Measurements from ENCODE around the gene KLHL12. TPM values are rescaled to one million over a fixed set of nuclear protein-coding genes. Genes with fewer than 3 reads are reported as not detected.

Gene KLHL12
- total RNA-seq, 1 donor from 2014 or later = 15.1 TPM

DNA sequence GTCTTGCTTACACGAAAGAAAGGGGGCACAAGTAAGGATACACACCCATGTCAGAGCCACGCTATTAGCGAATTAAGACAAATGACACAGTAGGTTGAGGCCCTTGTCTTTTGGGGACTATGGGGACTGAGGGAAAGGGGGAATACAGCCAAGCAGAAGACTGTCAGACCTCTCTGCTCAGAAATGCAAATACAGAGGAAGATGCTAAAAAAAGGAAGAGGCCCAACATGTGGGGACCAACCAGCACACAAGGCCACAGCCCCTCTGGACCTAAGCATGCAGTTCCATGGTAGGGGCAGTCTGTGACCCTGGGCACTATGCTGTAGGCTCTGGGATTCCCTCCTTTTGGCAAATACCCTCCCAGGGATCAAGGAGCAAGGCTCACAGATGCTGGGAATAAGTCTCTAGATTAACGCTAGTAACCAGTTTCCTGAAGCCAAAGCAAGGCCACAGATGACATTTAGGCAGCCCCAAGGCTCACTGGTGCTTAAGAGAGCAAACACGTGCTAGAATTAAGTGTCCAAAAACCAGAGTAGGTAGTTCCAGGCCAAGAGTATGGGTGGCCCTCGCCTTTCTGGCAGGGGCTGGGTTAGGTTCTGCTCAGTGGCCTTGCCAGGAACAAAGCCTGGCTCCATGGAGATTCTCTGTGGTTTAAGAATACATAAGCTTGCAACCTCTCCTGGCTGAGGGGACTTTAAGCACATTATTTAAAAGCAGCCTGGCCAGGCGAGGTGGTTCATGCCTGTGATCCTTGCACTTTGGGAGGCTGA lies 76.3 kb downstream of the KLHL12 start:
- Histone ChIP-seq H3K36me3 (ENCODE audit: control insufficient read depth in 3 of 3, insufficient read depth in 3 of 3, low read length in 3 of 3) (no peaks in the 10 kb centered on the region), H3K27ac (ENCODE audit: low read depth, low read length) (no peak overlapping the region), H3K9me3 (ENCODE audit: control insufficient read depth in 3 of 3, low read length in 3 of 3) (no peaks in the 10 kb centered on the region), H3K4me3 (ENCODE audit: low read length in 3 of 3) (no peak overlapping the region), H3K9ac (ENCODE audit: low read depth in 1 of 3, low read length in 3 of 3) (no peak overlapping the region), H3K27me3 (ENCODE audit: control insufficient read depth in 3 of 3, insufficient read depth in 3 of 3, low read length in 3 of 3) (no peaks in the 10 kb centered on the region), H3K4me1 (ENCODE audit: control insufficient read depth in 3 of 3, insufficient read depth in 3 of 3, low read length in 3 of 3) (no peaks in the 10 kb centered on the region)

DNA sequence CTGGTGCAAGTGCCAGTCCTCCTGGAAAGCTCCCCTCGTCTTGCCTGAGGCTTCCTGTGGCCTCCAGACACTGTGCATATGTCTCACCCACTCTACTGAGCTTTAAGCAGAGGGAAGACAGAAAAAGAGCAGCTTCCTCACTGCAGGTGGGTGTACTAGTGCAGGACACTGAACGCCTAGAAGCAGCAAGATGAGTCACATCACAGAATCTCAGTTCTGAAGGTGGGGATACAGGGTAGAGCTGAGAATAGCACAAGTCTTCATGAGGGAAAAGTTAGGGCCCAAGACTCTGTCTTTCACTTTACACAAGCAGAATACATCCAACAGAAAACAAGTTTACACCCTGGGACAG lies 78.9 kb downstream of the KLHL12 start:
- peaks cover 0 to 3% (median 0%) of the 10 kb centered on the region in 3 donors for H3K27me3 ChIP-seq (ENCODE audit: control insufficient read depth in 3 of 3, insufficient read depth in 3 of 3, low read length in 3 of 3)
- no peak overlapping the region for H3K9ac ChIP-seq (ENCODE audit: low read depth in 1 of 3, low read length in 3 of 3)
- H3K4me3 ChIP-seq (ENCODE audit: low read length in 3 of 3) = no peak overlapping the region
- no peak overlapping the region for H3K27ac ChIP-seq (ENCODE audit: low read depth, low read length)
- no peaks in the 10 kb centered on the region for H3K9me3 ChIP-seq (ENCODE audit: control insufficient read depth in 3 of 3, low read length in 3 of 3)
- H3K4me1 ChIP-seq (ENCODE audit: control insufficient read depth in 3 of 3, insufficient read depth in 3 of 3, low read length in 3 of 3) = no peaks in the 10 kb centered on the region
- no peaks in the 10 kb centered on the region for H3K36me3 ChIP-seq (ENCODE audit: control insufficient read depth in 3 of 3, insufficient read depth in 3 of 3, low read length in 3 of 3)

DNA sequence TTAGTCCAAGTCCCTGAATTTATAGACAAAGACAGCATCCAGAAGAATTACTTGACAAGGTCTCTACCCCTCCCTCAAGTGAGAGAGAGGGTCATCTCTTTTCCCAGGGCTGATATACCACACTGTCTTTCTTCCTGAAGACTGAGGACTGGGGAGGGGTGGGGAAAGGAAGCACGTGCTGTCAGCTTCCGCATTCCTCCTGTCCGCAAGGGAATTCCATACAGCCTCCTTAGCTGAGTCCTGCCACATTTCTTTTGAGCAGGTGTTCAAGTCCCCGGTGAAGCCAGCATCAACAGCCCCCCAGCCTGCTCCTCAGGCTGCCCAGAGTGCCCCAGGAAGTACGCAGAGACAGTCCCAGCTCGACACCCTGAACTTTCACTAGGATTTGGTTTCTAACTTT lies 82.1 kb downstream of the KLHL12 start:
- H3K27me3 ChIP-seq (ENCODE audit: control insufficient read depth in 3 of 3, insufficient read depth in 3 of 3, low read length in 3 of 3) = peaks cover 0 to 3% (median 0%) of the 10 kb centered on the region in 3 donors
- H3K4me3 ChIP-seq (ENCODE audit: low read length in 3 of 3) = no peak overlapping the region
- H3K4me1 ChIP-seq (ENCODE audit: control insufficient read depth in 3 of 3, insufficient read depth in 3 of 3, low read length in 3 of 3) = no peaks in the 10 kb centered on the region
- no peak overlapping the region for H3K27ac ChIP-seq (ENCODE audit: low read depth, low read length)
- no peak overlapping the region for H3K9ac ChIP-seq (ENCODE audit: low read depth in 1 of 3, low read length in 3 of 3)
- H3K9me3 ChIP-seq (ENCODE audit: control insufficient read depth in 3 of 3, low read length in 3 of 3) = no peaks in the 10 kb centered on the region
- H3K36me3 ChIP-seq (ENCODE audit: control insufficient read depth in 3 of 3, insufficient read depth in 3 of 3, low read length in 3 of 3) = no peaks in the 10 kb centered on the region

DNA sequence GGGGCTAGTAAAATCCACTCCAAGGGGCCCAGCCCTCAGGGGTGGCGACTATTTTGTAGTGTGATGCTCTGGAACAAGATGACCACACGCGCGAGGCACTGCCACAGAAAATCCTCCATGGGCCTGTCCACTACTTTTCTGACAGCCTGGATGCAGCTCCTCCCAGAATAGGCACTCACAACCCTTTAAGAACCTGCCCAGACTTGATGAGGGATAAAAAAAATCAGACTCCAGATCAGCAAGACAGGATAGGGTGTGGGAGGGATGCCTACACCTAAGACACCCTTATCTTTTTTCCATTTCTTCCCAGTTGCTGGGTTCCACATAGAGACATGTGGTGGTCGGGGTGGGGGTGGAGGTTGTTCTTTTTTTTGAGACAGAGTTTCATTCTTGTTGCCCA lies 82.8 kb downstream of the KLHL12 start:
- Histone ChIP-seq H3K4me1 (ENCODE audit: control insufficient read depth in 3 of 3, insufficient read depth in 3 of 3, low read length in 3 of 3) (no peaks in the 10 kb centered on the region), H3K4me3 (ENCODE audit: low read length in 3 of 3) (no peak overlapping the region), H3K9me3 (ENCODE audit: control insufficient read depth in 3 of 3, low read length in 3 of 3) (no peaks in the 10 kb centered on the region), H3K36me3 (ENCODE audit: control insufficient read depth in 3 of 3, insufficient read depth in 3 of 3, low read length in 3 of 3) (no peaks in the 10 kb centered on the region), H3K27ac (ENCODE audit: low read depth, low read length) (no peak overlapping the region), H3K27me3 (ENCODE audit: control insufficient read depth in 3 of 3, insufficient read depth in 3 of 3, low read length in 3 of 3) (peaks cover 0 to 3% (median 0%) of the 10 kb centered on the region in 3 donors), H3K9ac (ENCODE audit: low read depth in 1 of 3, low read length in 3 of 3) (no peak overlapping the region)

DNA sequence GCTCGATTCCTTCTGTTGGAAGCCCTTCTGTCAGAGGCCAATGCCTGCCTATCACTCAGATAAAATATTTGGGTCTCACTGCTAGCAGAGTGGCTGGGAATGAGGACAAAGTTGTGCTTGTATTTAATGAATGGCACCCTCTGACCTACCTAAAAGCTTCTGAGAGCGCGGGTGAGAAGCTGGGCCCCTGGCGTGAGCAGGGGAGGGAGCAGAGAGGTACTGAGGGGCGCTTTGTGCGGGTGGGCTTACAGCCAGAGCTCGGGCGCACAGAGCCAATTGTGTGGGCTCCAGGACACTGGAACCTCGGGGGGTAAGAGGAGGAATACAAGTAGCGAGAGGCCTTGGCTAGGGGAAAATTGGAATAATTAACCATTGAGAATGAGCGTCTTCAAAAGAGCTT lies 84.0 kb downstream of the KLHL12 start:
- Histone ChIP-seq H3K4me1 (ENCODE audit: control insufficient read depth in 3 of 3, insufficient read depth in 3 of 3, low read length in 3 of 3) (no peaks in the 10 kb centered on the region), H3K9me3 (ENCODE audit: control insufficient read depth in 3 of 3, low read length in 3 of 3) (no peaks in the 10 kb centered on the region), H3K36me3 (ENCODE audit: control insufficient read depth in 3 of 3, insufficient read depth in 3 of 3, low read length in 3 of 3) (no peaks in the 10 kb centered on the region), H3K27me3 (ENCODE audit: control insufficient read depth in 3 of 3, insufficient read depth in 3 of 3, low read length in 3 of 3) (peaks cover 0 to 6% (median 0%) of the 10 kb centered on the region in 3 donors), H3K27ac (ENCODE audit: low read depth, low read length) (no peak overlapping the region), H3K4me3 (ENCODE audit: low read length in 3 of 3) (no peak overlapping the region), H3K9ac (ENCODE audit: low read depth in 1 of 3, low read length in 3 of 3) (no peak overlapping the region)

Small RNA genes within 50 kb of the gene (small RNA-seq; reads per million reads assigned to genes)
- not detected for gene RF00019

Other genes with a start within 250 kb of the KLHL12 start
- gene SYT2, start 216.8 kb downstream of the KLHL12 start, total RNA-seq = under 0.01 TPM
- 93.4 TPM for gene KDM5B, start 118.8 kb downstream of the KLHL12 start, total RNA-seq
- not detected for gene PCAT6, start 116.3 kb downstream of the KLHL12 start, total RNA-seq
- 6.8 TPM for gene RABIF, start 38.1 kb downstream of the KLHL12 start, total RNA-seq
- 96.6 TPM for gene ADIPOR1, start 31.1 kb upstream of the KLHL12 start, total RNA-seq
- gene CYB5R1, start 40.0 kb upstream of the KLHL12 start, total RNA-seq = 68.4 TPM
- gene TMEM183A, start 80.1 kb upstream of the KLHL12 start, total RNA-seq = 42.3 TPM
- 15.7 TPM for gene PPFIA4, start 99.3 kb upstream of the KLHL12 start, total RNA-seq
- gene MYOG, start 158.8 kb upstream of the KLHL12 start, total RNA-seq = 247 TPM
- gene ADORA1, start 200.5 kb upstream of the KLHL12 start, total RNA-seq = 2.1 TPM
- gene MYBPH, start 248.6 kb upstream of the KLHL12 start, total RNA-seq = 27.7 TPM